NCI-H1417 treated with DMSO at 0.1 percent for 48 hours (cell line): Measurements from ENCODE around the gene HMGCS1.
"Not testable (repeated sequence)": the region's sequence is repeated elsewhere in the genome, so short reads cannot be mapped to it uniquely, and the experiment has no call there.

Experiments
- DNase-seq: peaks from one replicate; lab custom pipeline; 2025; lab: John Stamatoyannopoulos, UW

HMGCS1 gene

DNA sequence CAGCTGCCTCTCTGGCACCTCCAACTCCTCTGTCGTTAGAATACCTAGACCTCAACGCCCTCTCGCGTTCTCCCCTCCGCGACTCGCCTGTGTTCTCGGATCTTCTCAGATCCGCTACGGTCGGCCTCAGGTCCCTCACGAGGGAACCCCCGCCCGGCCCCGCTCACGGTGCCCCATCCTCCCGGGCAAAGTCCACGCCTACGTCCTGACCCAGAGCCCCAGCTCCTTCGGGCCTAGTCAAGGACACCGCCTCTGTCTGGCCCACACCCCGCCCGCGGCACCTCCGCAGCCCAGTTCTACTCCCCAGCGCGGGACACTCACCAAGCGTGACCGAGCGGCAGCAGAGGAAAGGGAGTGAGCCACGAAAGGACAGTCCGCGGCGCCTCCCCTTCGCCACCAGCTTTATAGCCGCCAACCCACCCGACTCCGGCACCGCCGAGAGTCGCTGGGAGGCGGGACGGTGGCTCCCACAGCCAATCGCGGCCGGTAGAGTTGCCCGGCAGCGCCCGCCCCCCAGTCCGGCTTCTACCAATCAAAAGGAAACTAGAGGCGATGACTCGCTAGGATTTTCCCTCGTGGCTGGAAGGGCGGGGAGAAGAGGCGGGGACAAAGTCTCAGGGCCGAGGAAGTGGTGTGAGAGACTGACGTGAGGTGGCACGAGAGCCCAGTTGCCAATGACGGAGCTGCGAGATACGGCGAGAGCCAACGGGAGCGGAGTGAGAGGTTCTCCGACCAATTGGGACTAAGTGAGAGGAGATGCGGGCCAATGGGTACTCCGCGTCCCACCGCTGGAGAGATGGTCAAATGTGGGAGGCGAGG is at the start of gene HMGCS1:
HMGCS1 (minus strand) TSS at position 378 of the 819 bp plus-strand sequence. CDS start 14,447 bp downstream, outside the sequence.
- DNase-seq: peak; percentile 98

DNA sequence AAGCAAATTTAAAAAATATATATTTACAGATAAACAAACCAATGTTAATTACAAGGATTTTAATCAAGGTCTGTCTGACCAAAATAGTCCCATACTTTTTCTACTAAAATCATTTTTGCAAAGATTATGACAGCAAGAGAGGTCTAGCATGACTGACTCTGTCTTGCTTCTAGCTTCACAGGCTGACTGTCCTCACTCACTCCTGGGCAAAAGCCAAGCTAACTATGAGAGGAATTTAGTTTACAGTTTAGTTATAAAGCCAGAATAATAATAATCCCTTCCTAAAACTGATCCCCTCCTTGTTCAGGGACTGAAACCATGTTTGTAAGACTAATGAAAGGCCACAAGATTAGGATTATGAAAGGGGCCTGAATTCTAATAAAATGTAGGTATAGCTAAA is 45.5 kb upstream of the HMGCS1 start:
- no peak for DNase-seq

DNA sequence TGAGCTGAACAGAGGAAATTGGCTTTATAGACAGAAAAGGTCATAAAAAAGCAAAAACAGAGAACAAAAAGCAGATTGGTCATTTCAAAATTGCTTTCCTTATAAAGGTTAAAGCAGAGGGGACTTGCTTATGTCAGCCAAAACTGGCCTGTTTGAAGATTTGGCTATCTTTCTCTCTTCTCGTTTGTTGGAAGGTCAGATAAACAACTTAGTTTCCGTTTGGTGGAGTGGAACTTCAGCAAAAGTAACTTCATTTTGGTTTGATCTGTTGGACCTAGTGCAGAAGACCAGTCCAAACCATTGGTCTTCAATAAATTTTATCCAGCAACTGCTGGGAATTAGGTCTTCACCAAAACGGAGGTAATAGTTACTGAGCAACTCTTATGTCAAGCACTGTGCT is 45.1 kb upstream of the HMGCS1 start:
- no peak for DNase-seq

DNA sequence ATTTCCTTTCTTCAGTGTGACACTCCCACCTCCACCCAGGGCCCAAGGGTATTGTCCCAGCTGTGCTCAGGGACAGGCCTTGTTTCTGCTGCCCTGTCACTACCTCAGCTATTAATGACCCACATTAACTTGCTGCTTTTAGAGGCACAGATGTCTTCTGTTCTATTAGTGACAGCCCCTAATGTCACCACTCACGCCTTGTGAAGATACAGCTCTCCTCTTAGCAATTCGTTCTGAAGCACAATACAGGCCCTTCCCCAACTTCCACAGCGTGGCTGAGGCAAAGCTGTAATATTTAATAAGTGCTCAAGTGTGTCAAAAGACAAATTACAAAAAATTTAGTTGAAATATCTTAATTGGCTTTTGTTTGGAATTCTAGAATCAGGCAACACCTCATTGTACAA is 44.7 kb upstream of the HMGCS1 start:
- no peak for DNase-seq

- no peak for DNase-seq
These were observed 43.9 kb upstream of the HMGCS1 start for GRCh38 chr5:43357067-43357466.

GRCh38 chr5:43354774-43355173 is 41.6 kb upstream of the HMGCS1 start:
- DNase-seq: no peak

DNA sequence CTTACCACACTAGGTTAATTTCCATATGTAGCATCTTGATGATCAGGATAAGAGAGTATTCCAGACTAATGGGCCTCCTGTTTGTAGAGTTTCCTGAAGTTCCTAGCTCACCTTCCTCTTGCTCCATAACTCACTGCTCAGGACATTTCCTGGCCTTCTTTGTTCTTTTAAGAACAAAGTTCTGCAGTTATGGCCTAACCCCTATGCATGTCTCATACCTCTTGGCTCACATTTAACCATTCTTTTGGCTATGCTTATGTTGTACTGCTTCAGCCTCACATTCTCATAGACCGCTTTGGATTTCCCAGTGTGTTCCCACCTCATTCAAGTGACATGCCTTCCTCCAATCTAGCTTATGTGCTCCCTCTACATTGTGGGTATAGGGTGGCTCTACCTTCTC is 40.5 kb upstream of the HMGCS1 start:
- DNase-seq: no peak

GRCh38 chr5:43352915-43353314 is 39.7 kb upstream of the HMGCS1 start:
- no peak for DNase-seq

DNA sequence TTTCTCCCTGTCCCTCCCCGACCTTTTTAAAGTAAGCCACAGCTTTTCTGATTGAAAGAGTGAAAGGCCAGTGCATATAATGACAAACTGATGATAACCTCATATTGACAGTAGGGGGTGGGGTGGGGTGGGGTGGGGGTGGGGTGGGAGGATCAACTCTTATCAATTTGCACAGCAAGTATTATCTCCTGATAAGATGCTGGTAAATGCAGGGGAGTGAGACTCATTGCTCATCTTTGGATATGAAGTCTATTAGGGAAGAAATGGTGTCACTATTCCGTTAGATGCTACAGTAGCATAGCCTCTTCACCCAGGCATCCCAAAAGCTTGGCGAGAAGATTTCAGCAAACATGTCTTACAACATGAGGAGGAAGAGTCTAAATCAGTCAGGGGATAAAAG is 38.9 kb upstream of the HMGCS1 start:
- no peak for DNase-seq

GRCh38 chr5:43348861-43349363 is 35.7 kb upstream of the HMGCS1 start:
- DNase-seq: no peak

GRCh38 chr5:43348207-43348606 is 35.0 kb upstream of the HMGCS1 start:
- DNase-seq: no peak

DNA sequence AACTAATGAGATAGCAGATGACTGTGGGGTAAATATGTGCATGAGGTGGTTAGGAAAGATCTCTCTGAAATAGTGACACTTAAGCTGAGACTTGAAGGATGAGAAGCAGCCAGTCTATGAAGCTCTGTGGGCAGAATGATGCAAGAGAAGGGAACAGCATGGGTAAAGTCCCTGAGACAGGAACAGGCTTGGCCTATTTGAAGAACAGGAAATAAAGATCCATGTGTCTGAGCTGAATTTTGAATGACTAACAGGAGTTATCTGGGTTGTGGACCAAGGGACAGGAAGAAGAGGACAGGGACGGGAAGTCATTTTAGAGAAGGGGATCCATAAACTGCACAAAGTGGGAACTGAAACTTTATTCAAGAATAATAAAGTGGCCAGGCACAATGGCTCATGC is 25.6 kb upstream of the HMGCS1 start:
- DNase-seq: no peak

DNA sequence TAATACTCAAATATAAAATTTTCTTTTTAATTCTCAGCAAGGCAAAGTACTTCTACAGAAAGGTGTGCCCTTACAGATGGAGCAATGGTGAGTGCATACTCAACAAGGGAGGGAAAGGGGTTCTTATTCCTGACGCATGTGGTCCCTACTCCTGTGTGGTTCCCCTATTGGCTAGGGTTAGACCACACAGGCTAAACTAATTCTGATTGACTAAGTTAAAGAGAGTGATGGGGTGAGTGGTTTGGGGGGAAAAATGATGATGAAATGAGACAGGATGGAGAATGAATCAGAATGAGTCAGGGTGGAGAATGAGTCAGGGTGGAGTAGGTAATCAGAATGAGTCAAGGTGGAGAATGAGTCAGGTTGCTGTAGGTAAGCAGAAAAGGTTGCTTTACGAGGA is 22.9 kb upstream of the HMGCS1 start:
- no peak for DNase-seq

GRCh38 chr5:43335681-43336080 is 22.5 kb upstream of the HMGCS1 start:
- no peak for DNase-seq

DNA sequence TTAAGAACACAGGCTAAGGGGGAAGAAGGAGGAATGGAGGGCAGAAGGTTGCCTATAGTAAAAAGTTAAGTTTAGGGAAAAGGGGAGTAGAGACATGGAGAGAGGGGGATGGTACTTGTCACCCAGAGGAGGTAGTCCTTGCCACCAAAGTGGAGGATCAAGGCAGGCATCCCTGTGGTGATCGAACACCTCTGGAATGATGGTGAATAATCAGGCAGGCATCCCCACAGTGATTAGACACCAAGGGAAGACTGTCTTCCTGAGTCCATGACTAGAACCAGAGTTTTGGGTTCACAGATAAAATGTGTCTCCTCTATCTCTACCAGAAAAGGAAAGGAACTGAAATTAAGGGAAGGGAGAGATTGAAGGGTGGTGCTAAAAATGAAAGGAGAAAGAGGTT is 19.2 kb upstream of the HMGCS1 start:
- no peak for DNase-seq

GRCh38 chr5:43325624-43326023 is 12.4 kb upstream of the HMGCS1 start:
- not testable (repeated sequence) for DNase-seq

DNA sequence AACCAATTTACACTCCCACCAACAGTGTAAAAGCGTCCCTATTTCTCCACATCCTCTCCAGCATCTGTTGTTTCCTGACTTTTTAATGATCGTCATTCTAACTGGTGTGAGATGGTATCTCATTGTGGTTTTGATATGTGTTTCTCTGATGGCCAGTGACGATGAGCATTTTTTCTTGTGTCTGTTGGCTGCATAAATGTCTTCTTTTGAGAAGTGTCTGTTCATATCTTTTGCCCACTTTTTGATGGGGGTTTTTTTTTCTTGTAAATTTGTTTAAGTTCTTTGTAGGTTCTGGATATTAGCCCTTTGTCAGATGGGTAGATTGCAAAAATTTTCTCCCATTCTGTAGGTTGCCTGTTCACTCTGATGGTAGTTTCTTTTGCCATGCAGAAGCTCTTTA is 10.3 kb upstream of the HMGCS1 start:
- not testable (repeated sequence) for DNase-seq

DNA sequence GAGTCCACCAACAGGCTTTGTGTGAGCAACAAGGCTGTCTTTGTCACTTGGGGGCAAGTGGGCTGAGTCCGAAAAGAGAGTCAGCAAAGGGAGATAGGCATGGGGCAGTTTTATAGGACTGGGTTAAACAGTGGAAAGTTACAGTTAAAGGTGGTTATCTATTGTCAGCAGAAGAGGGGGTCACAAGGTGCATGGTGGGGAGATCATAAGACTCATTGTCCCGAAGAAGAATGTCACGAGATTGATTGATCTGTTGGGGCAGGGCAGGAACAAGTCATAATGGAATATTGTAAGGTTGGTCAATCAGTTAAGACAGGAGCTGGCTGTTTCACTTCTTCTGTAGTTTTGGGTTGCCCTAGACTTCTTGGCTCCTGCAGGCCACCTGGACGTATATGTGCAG is 7.6 kb upstream of the HMGCS1 start:
- no peak for DNase-seq

- no peak for DNase-seq
These were observed 3.2 kb upstream of the HMGCS1 start for GRCh38 chr5:43316421-43316820.

DNA sequence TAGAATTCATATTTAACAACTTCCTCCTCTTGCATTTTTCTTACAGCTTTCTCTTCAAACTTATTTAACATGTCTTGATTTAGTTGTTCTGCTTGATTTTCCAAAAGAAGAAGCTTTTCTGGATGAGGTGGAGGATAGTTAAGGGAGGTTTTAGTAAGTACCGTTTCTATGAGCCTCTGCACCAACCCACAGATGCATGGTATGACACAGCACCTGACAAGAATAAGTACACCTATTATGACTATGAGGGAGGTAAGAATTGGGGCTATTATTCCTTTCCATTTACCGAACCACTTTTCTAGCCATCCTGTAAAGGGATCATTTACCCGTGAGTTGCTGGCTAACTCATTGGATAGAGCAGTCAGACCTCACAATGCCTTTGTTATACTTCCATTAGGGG is 2.5 kb upstream of the HMGCS1 start:
- no peak for DNase-seq

DNA sequence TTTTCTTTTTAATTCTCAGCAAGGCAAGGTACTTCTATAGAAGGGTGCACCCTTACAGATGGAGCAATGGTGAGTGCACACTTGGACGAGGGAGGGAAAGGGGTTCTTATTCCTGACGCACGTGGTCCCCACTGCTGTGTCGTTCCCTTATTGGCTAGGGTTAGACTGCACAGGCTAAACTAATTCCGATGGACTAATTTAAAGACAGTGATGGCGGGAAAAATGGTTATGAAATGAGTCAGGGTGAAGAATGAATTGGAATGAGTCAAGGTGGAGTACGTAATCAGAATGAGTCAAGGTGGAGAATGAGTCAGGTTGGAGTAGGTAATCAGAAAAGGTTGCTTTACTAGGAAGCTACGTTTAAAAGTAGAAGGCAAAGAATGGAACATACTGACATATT is 2.1 kb upstream of the HMGCS1 start:
- no peak for DNase-seq

GRCh38 chr5:43314724-43315123 is 1.5 kb upstream of the HMGCS1 start:
- DNase-seq: no peak

DNA sequence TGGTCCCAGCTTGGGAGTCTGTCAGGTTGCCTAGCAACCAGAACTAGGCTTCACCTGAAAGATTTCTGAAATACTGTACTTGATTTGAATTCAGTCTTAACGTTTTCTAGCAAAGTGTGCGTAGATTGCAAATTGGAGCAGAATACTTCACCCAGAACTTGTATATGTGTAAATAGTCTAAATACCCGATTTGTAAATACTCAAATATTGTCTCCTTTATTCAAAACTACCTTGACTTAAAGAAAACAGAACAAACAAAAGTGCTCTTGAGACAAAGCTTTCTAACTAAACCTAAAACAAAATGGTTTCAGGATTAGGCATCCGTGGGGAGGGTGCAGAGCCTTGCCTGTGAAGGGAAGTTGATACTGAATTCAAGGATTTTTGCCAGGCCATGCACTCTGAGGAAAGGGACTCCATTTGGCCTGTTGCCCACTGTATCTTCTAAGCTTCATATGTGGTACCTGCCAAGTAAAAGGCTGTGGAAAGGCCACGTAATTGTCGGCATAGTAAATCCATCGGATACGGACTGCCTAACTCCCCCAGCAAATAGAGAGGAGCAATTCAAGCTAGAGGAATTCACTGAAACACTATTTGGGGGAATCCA is 744 bp upstream of the HMGCS1 start:
- no peak for DNase-seq

- DNase-seq: no peak
These were observed 545 bp downstream of the HMGCS1 start for GRCh38 chr5:43312699-43313034.
